GM13977 (cell line): ENCODE results near the gene PHYHD1.

Experiments used
- DNase-seq: peaks from one replicate; pipeline ENCODE4 v3.0.0; 2012; ENCODE audit warnings: low spot score
- CTCF ChIP-seq: IDR thresholded peaks from 2 replicates; pipeline ENCODE4 v1.5.1; 2012; ENCODE audit warnings: mild to moderate bottlenecking, control low read depth; ENCODE audit not compliant: insufficient read depth; ENCODE audit errors: extremely low read depth, missing control alignments
- in situ Hi-C: fragments of 300-500 bp; cut with MboI; formaldehyde crosslinking; loops from one replicate; pipeline ENCODE4 v1.12.0; 2022; ENCODE audit warnings: low sequenced_read_pairs, low pct_unique_long_range_greater_than_20kb, mixed read lengths, inconsistent platforms; ENCODE audit not compliant: unreplicated experiment

The PHYHD1 gene

GRCh38 chr9:128906741-128907140 is 14.0 kb upstream of the PHYHD1 start:
- DNase-seq = no peak
- TF ChIP-seq CTCF = no peak
- in situ Hi-C loops = no loop called here

- in situ Hi-C loops = no loop called here
- no peak for DNase-seq
- TF ChIP-seq CTCF = no peak
These were observed 12.4 kb upstream of the PHYHD1 start for GRCh38 chr9:128908372-128908771.

DNA sequence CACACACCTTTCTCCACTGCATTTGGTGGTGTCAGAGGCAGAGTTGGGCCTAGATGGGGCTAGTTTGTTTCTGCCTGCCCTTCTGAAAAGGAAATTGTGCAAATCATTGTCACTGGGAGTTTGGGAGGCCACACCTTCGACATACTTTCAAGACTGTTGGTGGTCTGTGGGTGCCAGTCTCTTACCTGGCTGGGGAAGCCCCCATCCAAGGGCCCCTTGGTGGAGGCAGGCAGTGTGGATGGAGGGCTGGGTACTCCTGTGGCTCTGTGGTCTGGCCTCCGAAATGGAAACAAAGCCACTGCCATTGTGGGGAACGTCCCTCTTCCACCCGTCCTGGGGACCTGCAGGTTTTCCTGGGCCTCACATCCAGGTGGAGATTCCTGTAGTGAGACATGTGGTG is 10.9 kb upstream of the PHYHD1 start:
- in situ Hi-C loops = no loop called here
- TF ChIP-seq CTCF = no peak

DNA sequence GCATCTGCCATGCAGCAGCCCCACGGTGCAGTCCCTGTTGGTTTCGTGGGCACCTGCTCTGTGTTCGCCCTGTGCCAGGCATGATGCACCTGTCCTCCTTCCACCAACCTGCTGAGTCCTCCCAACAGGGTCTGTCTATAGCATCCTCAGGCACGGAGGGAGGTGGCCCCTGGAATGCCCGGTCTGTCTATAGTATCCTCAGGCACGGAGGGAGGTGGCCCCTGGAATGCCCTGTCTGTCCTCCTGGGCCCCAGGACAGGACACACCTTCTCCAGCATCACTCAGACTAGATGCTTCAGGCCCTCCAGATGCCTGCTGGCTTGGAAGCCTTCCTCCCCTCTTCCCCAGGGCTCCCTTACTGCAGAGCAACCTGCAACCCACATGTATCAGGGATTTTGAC is 9.9 kb upstream of the PHYHD1 start:
- TF ChIP-seq CTCF = no peak

More for the DNA sequence above, 10.9 kb upstream of the PHYHD1 start:
- DNase-seq = no peak

DNA sequence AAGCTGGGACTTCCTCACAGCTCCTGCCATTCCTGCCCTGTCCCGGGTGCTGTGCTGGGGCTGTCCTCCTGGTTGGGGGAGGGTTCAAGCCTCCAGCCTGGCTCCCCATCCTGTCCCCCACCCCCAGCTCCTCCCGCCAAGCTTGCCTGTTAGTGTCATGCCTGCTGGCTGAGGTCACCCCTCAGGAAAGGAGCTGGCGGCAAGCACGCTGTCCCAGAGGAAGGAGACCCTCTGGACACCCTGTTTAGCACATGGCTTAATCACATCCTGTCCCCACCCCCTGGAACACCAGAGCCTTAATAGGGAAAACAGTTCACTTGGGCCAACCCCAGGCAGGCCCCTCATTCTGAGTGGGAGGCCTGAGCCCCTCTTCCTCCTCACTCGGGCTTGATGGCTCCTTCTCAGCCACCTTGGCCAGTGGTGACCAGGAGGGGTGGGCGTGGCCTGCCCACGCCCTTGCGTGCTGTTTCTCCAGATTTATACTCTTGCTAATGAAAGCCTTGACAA is 9.2 kb upstream of the PHYHD1 start:
- no peak for DNase-seq
- in situ Hi-C loops = no loop called here
- no peak for TF ChIP-seq CTCF

More for the DNA sequence above, 9.9 kb upstream of the PHYHD1 start:
- in situ Hi-C loops = no loop called here
- DNase-seq = no peak

- no peak for TF ChIP-seq CTCF
- no peak for DNase-seq
- in situ Hi-C loops = no loop called here
These were observed 8.4 kb upstream of the PHYHD1 start for GRCh38 chr9:128912270-128912853.
